Activated CD4-positive, alpha-beta memory T cell treated with anti-CD3 and anti-CD28 coated beads for 36 hours (primary cell): ENCODE measurements around the gene APH1B. TPM values are rescaled to one million over a fixed set of nuclear protein-coding genes. Genes with fewer than 3 reads are reported as not detected.

Experiments
- CTCF ChIA-PET: fragments of 350-600 bp; sonication (Branson Sonifier 250); formaldehyde crosslinking; loops from one replicate; lab custom pipeline; 2021; ENCODE audit warnings: antibody characterized with exemption, inconsistent platforms; lab: Charles Lee
- POLR2A ChIA-PET: fragments of 350-600 bp; sonication (Branson Sonifier 250); formaldehyde crosslinking; loops from one replicate; lab custom pipeline; 2021; ENCODE audit warnings: antibody characterized with exemption; lab: Charles Lee
- DNase-seq: peaks from one replicate; pipeline ENCODE4 v3.0.0-alpha.2; 2020
- H3K27ac Mint-ChIP-seq: one replicate; pipeline ENCODE4 v1.8.0; 2021; ENCODE audit warnings: mixed read lengths
- H3K27me3 Mint-ChIP-seq: one replicate; pipeline ENCODE4 v1.8.0; 2021; ENCODE audit warnings: mixed read lengths
- H3K36me3 Mint-ChIP-seq: one replicate; pipeline ENCODE4 v1.8.0; 2021; ENCODE audit warnings: mixed read lengths
- H3K4me1 Mint-ChIP-seq: one replicate; pipeline ENCODE4 v1.8.0; 2021; ENCODE audit warnings: low read depth, mixed read lengths
- H3K4me3 Mint-ChIP-seq: one replicate; pipeline ENCODE4 v1.8.0; 2021; ENCODE audit warnings: mild to moderate bottlenecking, mixed read lengths
- H3K9me3 Mint-ChIP-seq: one replicate; pipeline ENCODE4 v1.8.0; 2021; ENCODE audit warnings: mixed read lengths
- intact Hi-C: fragments of 100-400 bp; cut with micrococcal nuclease; formaldehyde crosslinking; loops from one replicate; pipeline ENCODE4 v1.15.1; 2023
- total RNA-seq, 2 experiments: library from RNA; stranded (reverse); gene quantifications; one replicate each; pipeline ENCODE4 v1.2.3, GENCODE V29; 2021

APH1B gene
- total RNA-seq, 2 experiments from 2014 or later, result 6.6 to 7.0 TPM

DNA sequence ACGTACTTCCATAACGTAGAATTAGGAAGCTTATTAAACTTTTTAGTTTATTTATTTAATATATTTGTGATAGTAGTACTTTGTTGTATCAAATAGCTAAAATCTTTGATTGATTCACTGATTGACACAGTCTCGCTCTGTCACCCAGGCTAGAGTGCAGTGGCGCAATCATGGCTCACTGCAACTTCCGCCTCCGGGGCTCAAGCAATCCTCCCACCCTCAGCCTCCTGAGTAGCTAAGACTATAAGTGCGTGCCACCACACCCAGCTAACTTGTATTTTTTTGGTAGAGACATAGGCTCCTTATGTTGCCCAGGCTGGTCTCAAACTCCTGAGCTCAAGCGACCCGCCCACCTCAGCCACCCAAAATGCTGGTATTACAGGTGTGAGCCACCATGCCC lies 5.7 kb downstream of the APH1B start:
- H3K27ac Mint-ChIP-seq, result no peak overlapping the region
- H3K27me3 Mint-ChIP-seq, result no peaks in the 10 kb centered on the region
- POLR2A ChIA-PET, result no interaction called here
- peaks cover 8% of the 10 kb centered on the region for H3K4me1 Mint-ChIP-seq
- CTCF ChIA-PET, result interaction anchor here (1.0 to 1.7 kb wide), 2 partner anchors 120 to 235 kb away, joined by 4 to 6 read pairs; no protein-coding TSS in a partner anchor
- H3K36me3 Mint-ChIP-seq, result peaks cover 2% of the 10 kb centered on the region
- no peak for DNase-seq
- intact Hi-C loops, result loop anchor here (10.0 kb wide), 1 partner anchor 782 kb away; no protein-coding TSS in a partner anchor
- no peaks in the 10 kb centered on the region for H3K9me3 Mint-ChIP-seq
- no peak overlapping the region for H3K4me3 Mint-ChIP-seq

DNA sequence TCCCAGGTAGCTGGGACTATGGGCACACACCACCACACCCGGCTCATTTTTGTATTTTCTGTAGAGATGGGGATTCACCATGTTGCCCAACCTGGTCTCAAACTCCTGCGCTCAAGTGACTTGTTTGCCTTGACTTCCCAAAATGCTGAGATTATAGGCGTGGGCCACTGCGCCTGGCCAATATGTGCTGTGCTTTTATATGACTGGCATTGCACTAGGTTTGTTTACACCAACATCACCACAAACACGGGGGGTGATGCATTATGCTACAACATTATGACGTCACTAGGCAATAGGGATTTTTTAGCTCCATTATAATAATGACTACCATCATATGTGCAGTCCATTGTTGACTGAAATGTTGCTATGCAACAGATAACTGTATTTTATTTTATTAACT lies 6.9 kb downstream of the APH1B start:
- intact Hi-C loops, result loop anchor here (10.0 kb wide), 1 partner anchor 780 kb away; no protein-coding TSS in a partner anchor

DNA sequence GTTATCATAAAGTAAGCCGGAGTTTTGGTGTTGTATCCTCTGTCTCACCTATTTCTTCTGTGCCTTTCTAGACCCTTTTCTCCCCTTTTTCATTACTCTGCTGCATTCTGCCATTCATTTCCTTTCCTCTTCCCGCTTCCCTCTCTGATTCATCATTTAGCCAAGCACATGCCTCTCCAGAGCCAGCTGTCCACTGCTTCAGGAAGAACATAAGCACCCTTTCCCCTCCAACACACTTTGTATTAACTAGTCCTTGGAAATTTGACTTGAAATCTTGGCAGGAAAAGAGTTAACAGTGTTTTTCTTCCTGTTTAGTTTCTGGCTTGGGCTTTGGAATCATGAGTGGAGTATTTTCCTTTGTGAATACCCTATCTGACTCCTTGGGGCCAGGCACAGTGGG lies 9.7 kb downstream of the APH1B start:
- H3K9me3 Mint-ChIP-seq, result no peaks in the 10 kb centered on the region
- peaks cover 11% of the 10 kb centered on the region for H3K4me1 Mint-ChIP-seq
- DNase-seq, result no peak
- no peak overlapping the region for H3K4me3 Mint-ChIP-seq
- intact Hi-C loops, result loop anchor here (10.0 kb wide), 1 partner anchor 778 kb away; no protein-coding TSS in a partner anchor
- POLR2A ChIA-PET, result no interaction called here
- H3K36me3 Mint-ChIP-seq, result peaks cover 2% of the 10 kb centered on the region
- H3K27me3 Mint-ChIP-seq, result no peaks in the 10 kb centered on the region
- H3K27ac Mint-ChIP-seq, result no peak overlapping the region
- CTCF ChIA-PET, result interaction anchor here (0.6 to 3.2 kb wide), 4 partner anchors 19 to 239 kb away, joined by 4 to 47 read pairs (median 20); no protein-coding TSS in a partner anchor

More for the DNA sequence above, 6.9 kb downstream of the APH1B start:
- Mint-ChIP-seq H3K9me3 (no peaks in the 10 kb centered on the region), H3K27ac (no peak overlapping the region), H3K36me3 (peaks cover 2% of the 10 kb centered on the region), H3K4me1 (peaks cover 11% of the 10 kb centered on the region), H3K27me3 (no peaks in the 10 kb centered on the region), H3K4me3 (no peak overlapping the region)
- ChIA-PET CTCF (interaction anchor here (0.8 kb wide), 1 partner anchor 221 kb away, joined by 3 read pairs; no protein-coding TSS in a partner anchor), POLR2A (no interaction called here)
- no peak for DNase-seq

DNA sequence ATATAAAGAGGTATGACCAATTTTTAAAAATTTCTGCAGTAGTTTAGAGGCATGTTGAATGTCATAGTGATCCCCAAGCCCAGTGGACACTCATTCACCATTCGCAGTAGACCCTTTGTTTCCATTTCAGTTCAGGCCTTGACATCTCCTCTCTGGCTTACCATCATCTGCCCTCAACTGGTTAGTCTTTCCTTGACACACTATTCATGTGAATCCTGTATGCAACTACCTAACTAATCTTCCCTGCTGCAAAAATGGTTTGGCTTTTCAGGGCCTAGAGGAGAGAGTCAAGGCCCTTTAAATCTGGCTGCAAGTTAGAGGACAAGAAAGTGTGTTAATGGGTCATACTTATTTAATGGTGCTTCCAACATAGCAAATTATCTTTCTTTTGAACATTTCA lies 10.9 kb downstream of the APH1B start:
- Mint-ChIP-seq H3K4me1 (peaks cover 8% of the 10 kb centered on the region), H3K27me3 (no peaks in the 10 kb centered on the region), H3K27ac (no peak overlapping the region), H3K36me3 (peaks cover 2% of the 10 kb centered on the region), H3K9me3 (no peaks in the 10 kb centered on the region), H3K4me3 (no peak overlapping the region)
- DNase-seq, result no peak
- ChIA-PET CTCF (interaction anchor here (1.0 to 3.2 kb wide), 9 partner anchors 12 to 240 kb away, joined by 3 to 47 read pairs (median 12); partner anchors contain the start of gene APH1B), POLR2A (no interaction called here)
- intact Hi-C loops, result loop anchor here (1.0 to 10.0 kb wide), 2 partner anchors 115 to 776 kb away; no protein-coding TSS in a partner anchor

DNA sequence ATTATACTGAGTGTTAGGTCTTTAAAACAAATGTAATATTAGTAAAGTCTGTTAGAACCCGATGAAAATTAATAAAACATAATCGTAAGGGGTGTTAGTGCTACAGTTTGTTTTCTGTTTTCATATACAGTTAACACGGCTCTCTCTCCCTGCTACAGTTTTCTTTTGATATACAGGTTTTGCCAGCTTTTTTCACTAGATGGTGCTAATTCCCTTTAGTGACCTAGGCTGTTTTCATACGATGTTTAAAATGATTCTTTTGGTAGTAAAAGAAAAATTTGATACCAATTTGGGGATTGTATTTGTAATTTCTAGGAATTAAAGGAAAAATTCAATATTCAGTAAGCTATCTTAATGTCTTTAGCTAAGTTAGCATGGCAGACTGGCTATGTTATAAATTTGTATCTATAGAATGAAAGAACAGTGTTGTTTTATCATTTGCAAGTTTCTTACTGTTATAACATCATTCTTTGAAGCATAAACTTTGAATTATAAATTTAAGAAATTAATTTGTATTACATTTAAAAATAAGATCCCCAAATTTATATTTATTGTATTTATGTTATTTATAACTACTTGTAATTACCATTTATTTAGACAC lies 11.5 kb downstream of the APH1B start:
- H3K4me3 Mint-ChIP-seq, result no peak overlapping the region
- ChIA-PET POLR2A (no interaction called here), CTCF (interaction anchor here (0.7 to 3.2 kb wide), 13 partner anchors 9 to 240 kb away, joined by 3 to 47 read pairs (median 3); partner anchors contain the start of gene APH1B)
- H3K9me3 Mint-ChIP-seq, result no peaks in the 10 kb centered on the region
- peaks cover 7% of the 10 kb centered on the region for H3K4me1 Mint-ChIP-seq
- no peak for DNase-seq
- H3K27me3 Mint-ChIP-seq, result no peaks in the 10 kb centered on the region
- peaks cover 2% of the 10 kb centered on the region for H3K36me3 Mint-ChIP-seq
- H3K27ac Mint-ChIP-seq, result no peak overlapping the region
- intact Hi-C loops, result loop anchor here (1.0 to 10.0 kb wide), 2 partner anchors 114 to 776 kb away; no protein-coding TSS in a partner anchor

GRCh38 chr15:63291507-63291906 lies 14.1 kb downstream of the APH1B start:
- Mint-ChIP-seq H3K27me3 (no peaks in the 10 kb centered on the region), H3K36me3 (peaks cover 5% of the 10 kb centered on the region), H3K9me3 (no peaks in the 10 kb centered on the region), H3K4me3 (no peak overlapping the region), H3K27ac (no peak overlapping the region), H3K4me1 (peaks cover 7% of the 10 kb centered on the region)
- POLR2A ChIA-PET, result interaction anchor here (0.6 to 0.9 kb wide), 2 partner anchors 25 to 102 kb away, joined by 3 read pairs; partner anchors contain the start of gene RAB8B
- intact Hi-C loops, result no loop called here
- CTCF ChIA-PET, result interaction anchor here (0.8 to 3.0 kb wide), 5 partner anchors 25 to 243 kb away, joined by 3 to 28 read pairs (median 7); no protein-coding TSS in a partner anchor
- no peak for DNase-seq

GRCh38 chr15:63292241-63292640 lies 14.8 kb downstream of the APH1B start:
- intact Hi-C loops, result no loop called here
- no peak overlapping the region for H3K4me3 Mint-ChIP-seq
- POLR2A ChIA-PET, result no interaction called here
- peaks cover 7% of the 10 kb centered on the region for H3K4me1 Mint-ChIP-seq
- CTCF ChIA-PET, result interaction anchor here (0.6 to 3.0 kb wide), 2 partner anchors 110 to 244 kb away, joined by 3 to 28 read pairs; no protein-coding TSS in a partner anchor
- H3K36me3 Mint-ChIP-seq, result peaks cover 5% of the 10 kb centered on the region
- no peak for DNase-seq
- H3K9me3 Mint-ChIP-seq, result no peaks in the 10 kb centered on the region
- H3K27ac Mint-ChIP-seq, result no peak overlapping the region
- no peaks in the 10 kb centered on the region for H3K27me3 Mint-ChIP-seq

- Mint-ChIP-seq H3K4me1 (peaks cover 7% of the 10 kb centered on the region), H3K36me3 (peaks cover 5% of the 10 kb centered on the region), H3K27me3 (no peaks in the 10 kb centered on the region), H3K27ac (no peak overlapping the region), H3K4me3 (no peak overlapping the region), H3K9me3 (no peaks in the 10 kb centered on the region)
- CTCF ChIA-PET, result interaction anchor here (0.6 to 3.0 kb wide), 2 partner anchors 109 to 245 kb away, joined by 3 to 28 read pairs; no protein-coding TSS in a partner anchor
- POLR2A ChIA-PET, result no interaction called here
- DNase-seq, result no peak
- intact Hi-C loops, result no loop called here
Measured at GRCh38 chr15:63292771-63293170, 15.4 kb downstream of the APH1B start.

DNA sequence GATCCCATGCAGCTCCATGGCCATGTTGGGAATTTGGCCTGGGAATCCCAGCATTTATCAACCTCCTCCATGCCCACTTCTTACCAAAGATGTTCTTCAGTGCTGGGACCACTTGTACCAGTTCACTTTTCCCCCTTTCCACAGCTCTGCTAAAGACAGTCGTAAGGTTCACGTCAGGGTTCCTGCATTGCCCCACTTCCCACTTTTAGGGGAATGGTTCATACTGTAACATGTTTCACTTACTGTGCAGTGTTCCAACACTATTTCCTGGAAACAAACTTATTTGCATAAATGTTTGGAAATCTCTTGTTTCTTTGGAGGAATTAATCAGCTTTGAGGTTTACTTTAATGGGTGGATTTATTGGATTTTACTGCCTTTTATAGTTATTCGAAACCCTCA lies 17.0 kb downstream of the APH1B start:
- H3K4me3 Mint-ChIP-seq, result no peak overlapping the region
- H3K4me1 Mint-ChIP-seq, result no peaks in the 10 kb centered on the region
- H3K27me3 Mint-ChIP-seq, result no peaks in the 10 kb centered on the region
- ChIA-PET CTCF (interaction anchor here (1.8 kb wide), 1 partner anchor 108 kb away, joined by 8 read pairs; no protein-coding TSS in a partner anchor), POLR2A (no interaction called here)
- H3K9me3 Mint-ChIP-seq, result no peaks in the 10 kb centered on the region
- no peak overlapping the region for H3K27ac Mint-ChIP-seq
- DNase-seq, result no peak
- H3K36me3 Mint-ChIP-seq, result peaks cover 5% of the 10 kb centered on the region
- intact Hi-C loops, result no loop called here

DNA sequence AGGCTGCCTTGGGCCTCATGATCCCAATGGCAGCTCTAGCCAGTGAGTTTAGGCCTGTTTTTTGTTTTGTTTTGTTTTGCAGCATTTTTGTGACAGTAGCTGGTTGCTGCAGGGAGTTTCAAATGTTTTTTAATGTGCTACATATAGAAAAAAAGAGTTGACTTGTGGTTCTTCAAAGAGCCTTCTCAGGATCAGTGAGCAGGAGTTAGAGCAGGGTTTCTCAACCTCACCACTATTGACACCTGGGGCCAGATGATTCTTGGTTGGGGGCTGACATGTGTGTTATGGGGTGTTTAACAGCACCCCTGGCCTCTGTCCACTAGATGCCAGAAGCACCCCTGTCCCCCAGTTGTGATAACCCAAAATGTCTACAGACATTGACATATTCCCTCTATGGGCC lies 17.9 kb downstream of the APH1B start:
- POLR2A ChIA-PET, result no interaction called here
- H3K9me3 Mint-ChIP-seq, result no peaks in the 10 kb centered on the region
- H3K4me3 Mint-ChIP-seq, result no peak overlapping the region
- H3K27ac Mint-ChIP-seq, result no peak overlapping the region
- DNase-seq, result no peak
- CTCF ChIA-PET, result interaction anchor here (1.8 kb wide), 1 partner anchor 107 kb away, joined by 8 read pairs; no protein-coding TSS in a partner anchor
- intact Hi-C loops, result no loop called here
- peaks cover 9% of the 10 kb centered on the region for H3K36me3 Mint-ChIP-seq
- H3K27me3 Mint-ChIP-seq, result no peaks in the 10 kb centered on the region
- no peaks in the 10 kb centered on the region for H3K4me1 Mint-ChIP-seq

GRCh38 chr15:63296195-63296594 lies 18.8 kb downstream of the APH1B start:
- no peak overlapping the region for H3K27ac Mint-ChIP-seq
- no peak for DNase-seq
- no peaks in the 10 kb centered on the region for H3K9me3 Mint-ChIP-seq
- H3K4me3 Mint-ChIP-seq, result no peak overlapping the region
- peaks cover 12% of the 10 kb centered on the region for H3K36me3 Mint-ChIP-seq
- intact Hi-C loops, result no loop called here
- CTCF ChIA-PET, result interaction anchor here (1.8 kb wide), 1 partner anchor 106 kb away, joined by 8 read pairs; no protein-coding TSS in a partner anchor
- no peaks in the 10 kb centered on the region for H3K27me3 Mint-ChIP-seq
- POLR2A ChIA-PET, result no interaction called here
- H3K4me1 Mint-ChIP-seq, result no peaks in the 10 kb centered on the region

DNA sequence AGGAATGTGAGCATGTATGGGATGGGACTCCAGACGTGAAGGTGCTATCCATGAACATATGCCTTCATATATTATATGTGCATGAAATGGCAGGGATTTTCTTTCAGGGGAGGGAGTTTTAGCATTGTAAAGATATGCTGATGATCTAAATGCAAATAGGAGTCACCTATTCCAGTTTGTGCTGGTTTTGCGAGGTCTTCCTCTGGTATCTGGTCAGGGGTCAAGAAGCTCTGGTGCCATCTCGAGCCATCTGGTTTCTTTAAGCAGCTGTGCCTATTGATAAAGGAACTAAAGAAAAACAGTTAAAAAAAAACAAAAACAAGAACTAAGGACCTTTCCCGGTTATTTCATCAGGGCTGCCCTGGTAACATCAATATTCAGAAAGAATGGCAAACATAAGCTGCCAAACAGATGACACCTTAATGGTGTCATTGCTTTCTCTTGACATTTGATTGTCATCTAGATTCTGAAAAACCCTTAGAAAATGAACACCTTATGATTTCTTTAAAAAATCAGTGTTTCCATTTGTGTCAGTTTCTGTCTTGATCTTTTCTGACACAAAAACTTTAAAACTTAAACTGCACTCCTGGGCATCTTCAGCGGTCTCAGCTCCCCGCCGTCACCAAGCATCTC lies 22.7 kb downstream of the APH1B start:
- DNase-seq, result no peak
- POLR2A ChIA-PET, result no interaction called here
- H3K4me3 Mint-ChIP-seq, result no peak overlapping the region
- no peaks in the 10 kb centered on the region for H3K4me1 Mint-ChIP-seq
- no peaks in the 10 kb centered on the region for H3K9me3 Mint-ChIP-seq
- no peaks in the 10 kb centered on the region for H3K27me3 Mint-ChIP-seq
- H3K36me3 Mint-ChIP-seq, result peaks cover 14% of the 10 kb centered on the region
- CTCF ChIA-PET, result no interaction called here
- intact Hi-C loops, result no loop called here
- H3K27ac Mint-ChIP-seq, result no peak overlapping the region
